ENCODE results near the gene MIF4GD. TPM values are rescaled to one million over a fixed set of nuclear protein-coding genes. Genes with fewer than 3 reads are reported as not detected.
A peak's percentile ranks its signal among the peaks of the same experiment; 100 is the strongest.

Gene MIF4GD
- total and polyA plus RNA-seq, 9 of the 15 experiments (the other 6 are each of a cell fraction or from before 2014, with no cell fraction given), result 11.8 to 63.8 (median 28.1) TPM

GRCh38 chr17:75271233-75271954 lies 363 bp upstream of the MIF4GD start (continued):
- TF ChIP-seq ATF6 (CRISPR knock-in tag; IDR thresholded peaks at IDR 0.05) (no peak), CBFB (CRISPR knock-in tag; IDR thresholded peaks at IDR 0.05) (no peak), GTF2F1 (IDR thresholded peaks at IDR 0.05; ENCODE audit: low read depth, low read length) (no peak), ZBTB5 (IDR thresholded peaks at IDR 0.05) (no peak), ZC3H8 (IDR thresholded peaks at IDR 0.05) (no peak), STAT6 (CRISPR knock-in tag; IDR thresholded peaks at IDR 0.05) (no peak), ATF1 (CRISPR knock-in tag; IDR thresholded peaks at IDR 0.05) (peak; percentile 64; the same call in 1 of the 2 replicates), ATF1 (tag; IDR thresholded peaks at IDR 0.05) (peak; percentile 91), ZNF57 (CRISPR knock-in tag; IDR thresholded peaks at IDR 0.05) (no peak), ZBTB1 (CRISPR knock-in tag; IDR thresholded peaks at IDR 0.05; ENCODE audit: borderline replicate concordance, low read depth) (no peak), POLR3A (IDR thresholded peaks at IDR 0.05; ENCODE audit: borderline replicate concordance, extremely low read depth, insufficient read depth, insufficient read length) (no peak), ARID3A (IDR thresholded peaks at IDR 0.05; ENCODE audit: borderline replicate concordance, low read depth, low read length) (no peak), RFX5 (IDR thresholded peaks at IDR 0.05; ENCODE audit: low read depth, low read length) (no peak), SNRNP70 (optimal IDR thresholded peaks at IDR 0.05; ENCODE audit: low read depth, low read length) (no peak), ARHGAP35 (IDR thresholded peaks at IDR 0.05; ENCODE audit: partially characterized antibody) (no peak), MAX (CRISPR knock-in tag; IDR thresholded peaks at IDR 0.05) (peak; percentile 77), SRSF7 (optimal IDR thresholded peaks at IDR 0.05; ENCODE audit: low read depth, low read length) (no peak), BACH1 (tag; IDR thresholded peaks at IDR 0.05) (no peak)

All from K562 (cell line).